IMR-90 (cell line): ENCODE data around the gene NCKAP5.

ENCODE experiments used
- CTCF ChIP-seq: conservative IDR thresholded peaks from 2 replicates; pipeline ENCODE4 v1.5.1; 2012; ENCODE audit warnings: mild to moderate bottlenecking, low read depth, low read length, improper control_type of control experiment
- POLR2A ChIP-seq: IDR thresholded peaks from 2 replicates; pipeline ENCODE4 v1.6.1; 2012; ENCODE audit warnings: mild to moderate bottlenecking, low read depth, low read length
- USF2 ChIP-seq: fragments of 150-350 bp; IDR thresholded peaks from 2 replicates; pipeline ENCODE4 v1.6.1; 2017; ENCODE audit warnings: mild to moderate bottlenecking, antibody characterized with exemption, low read length, low read depth

- TF ChIP-seq POLR2A, result no peak
- TF ChIP-seq CTCF, result no peak
- no peak for TF ChIP-seq USF2
Measured at GRCh38 chr2:133442393-133442792, 125.9 kb downstream of the NCKAP5 start.
